ENCODE data around the gene GNAZ. TPM values are rescaled to one million over a fixed set of nuclear protein-coding genes. Genes with fewer than 3 reads are reported as not detected.

The GNAZ gene
- total RNA-seq, 4 donors from 2014 or later = 2.7 to 14.7 (median 7.8) TPM

- DNase-seq = no peak
- no peak overlapping the region for H3K27ac ChIP-seq
- no peaks in the 10 kb centered on the region for H3K36me3 ChIP-seq
- WGBS, 2 donors (ENCODE audit: low coverage in 1 of 2) = 83% methylated on average over 14 of the region's 14 CpGs; no CpG with 5 or more reads in 1 of the 2 donors
- no peaks in the 10 kb centered on the region for H3K27me3 ChIP-seq
- H3K4me3 ChIP-seq = no peak overlapping the region
- no peak for TF ChIP-seq POLR2AphosphoS5 (IDR thresholded peaks at IDR 0.05)
- no peak for TF ChIP-seq POLR2A (IDR thresholded peaks at IDR 0.05)
- in situ Hi-C loops (cut with MboI; ENCODE audit: low pct_ligation_motif_present in 1 of 4, low pct_unique_long_range_greater_than_20kb in 1 of 4, low sequenced_read_pairs in 3 of 4) (no loop called here), intact Hi-C loops (cut with DNase I; ENCODE audit: low total_unique reads) (no loop called here)
- H3K9me3 ChIP-seq = no peaks in the 10 kb centered on the region
- H3K4me1 ChIP-seq = peaks cover 0 to 2% (median under 1%) of the 10 kb centered on the region in 4 donors
Observed at GRCh38 chr22:23093051-23093788, 22.9 kb downstream of the GNAZ start.

- Histone ChIP-seq H3K9me3 (no peaks in the 10 kb centered on the region), H3K4me3 (no peak overlapping the region), H3K36me3 (no peaks in the 10 kb centered on the region), H3K27ac (no peak overlapping the region), H3K4me1 (peaks cover 7 to 13% (median 11%) of the 10 kb centered on the region in 4 donors), H3K27me3 (no peaks in the 10 kb centered on the region)
- TF ChIP-seq POLR2A (IDR thresholded peaks at IDR 0.05) = no peak
- TF ChIP-seq CTCF (IDR thresholded peaks at IDR 0.05) = no peak
- no peak for TF ChIP-seq POLR2AphosphoS5 (IDR thresholded peaks at IDR 0.05)
- TF ChIP-seq EP300 (IDR thresholded peaks at IDR 0.05; ENCODE audit: low read depth) = no peak
- intact Hi-C loops (cut with DNase I; ENCODE audit: low total_unique reads) (no loop called here), in situ Hi-C loops (cut with MboI; ENCODE audit: low pct_ligation_motif_present in 1 of 4, low pct_unique_long_range_greater_than_20kb in 1 of 4, low sequenced_read_pairs in 3 of 4) (no loop called here)
- WGBS, 2 donors (ENCODE audit: low coverage in 1 of 2) = 82% methylated on average over 9 of the region's 9 CpGs; no CpG with 5 or more reads in 1 of the 2 donors
- DNase-seq = no peak
Observed at GRCh38 chr22:23094260-23094659, 23.9 kb downstream of the GNAZ start.

GRCh38 chr22:23094695-23095681 is 24.7 kb downstream of the GNAZ start:
- 93% methylated on average over 26 of the region's 31 CpGs; no CpG with 5 or more reads in 1 of the 2 donors for WGBS, 2 donors (ENCODE audit: low coverage in 1 of 2)
- intact Hi-C loops (cut with DNase I; ENCODE audit: low total_unique reads) = no loop called here
- H3K27me3 ChIP-seq = no peaks in the 10 kb centered on the region
- no peak for DNase-seq
- TF ChIP-seq EP300 (IDR thresholded peaks at IDR 0.05; ENCODE audit: low read depth) = no peak
- TF ChIP-seq CTCF (IDR thresholded peaks at IDR 0.05) = no peak
- no peak for TF ChIP-seq POLR2A (IDR thresholded peaks at IDR 0.05)
- TF ChIP-seq POLR2AphosphoS5 (IDR thresholded peaks at IDR 0.05) = no peak
- H3K36me3 ChIP-seq = no peaks in the 10 kb centered on the region
- H3K4me1 ChIP-seq = peaks cover 11 to 15% (median 13%) of the 10 kb centered on the region in 4 donors
- no peaks in the 10 kb centered on the region for H3K9me3 ChIP-seq
- no peak overlapping the region for H3K27ac ChIP-seq
- in situ Hi-C loops (cut with MboI; ENCODE audit: low pct_ligation_motif_present in 1 of 4, low pct_unique_long_range_greater_than_20kb in 1 of 4, low sequenced_read_pairs in 3 of 4) = no loop called here
- no peak overlapping the region for H3K4me3 ChIP-seq

GRCh38 chr22:23095733-23096342 is 25.5 kb downstream of the GNAZ start:
- in situ Hi-C loops (cut with MboI; ENCODE audit: low pct_ligation_motif_present in 1 of 4, low pct_unique_long_range_greater_than_20kb in 1 of 4, low sequenced_read_pairs in 3 of 4) (no loop called here), intact Hi-C loops (cut with DNase I; ENCODE audit: low total_unique reads) (no loop called here)
- Histone ChIP-seq H3K4me3 (no peak overlapping the region), H3K4me1 (peaks cover 11 to 15% (median 13%) of the 10 kb centered on the region in 4 donors), H3K27ac (no peak overlapping the region), H3K36me3 (no peaks in the 10 kb centered on the region), H3K9me3 (no peaks in the 10 kb centered on the region), H3K27me3 (no peaks in the 10 kb centered on the region)
- TF ChIP-seq EP300 (IDR thresholded peaks at IDR 0.05; ENCODE audit: low read depth) (no peak), POLR2A (IDR thresholded peaks at IDR 0.05) (no peak), POLR2AphosphoS5 (IDR thresholded peaks at IDR 0.05) (no peak), CTCF (IDR thresholded peaks at IDR 0.05) (no peak)
- 86 to 95% methylated on average over 4 to 45 of the region's 45 CpGs for WGBS, 2 donors (ENCODE audit: low coverage in 1 of 2)
- DNase-seq = no peak

All from transverse colon (tissue), 4 donors.